Measurements from ENCODE around the gene CAMTA1. TPM values are rescaled to one million over a fixed set of nuclear protein-coding genes. Genes with fewer than 3 reads are reported as not detected.
"Not testable (repeated sequence)": the region's sequence is repeated elsewhere in the genome, so short reads cannot be mapped to it uniquely, and the experiment has no call there.

The CAMTA1 gene
- total RNA-seq, 1 donor from 2014 or later: 43.1 TPM

- intact Hi-C loops (cut with micrococcal nuclease): no loop called here
Measured at GRCh38 chr1:7698641-7699040, 913.4 kb downstream of the CAMTA1 start.

GRCh38 chr1:7702365-7702764, 917.1 kb downstream of the CAMTA1 start:
- intact Hi-C loops (cut with micrococcal nuclease): no loop called here

- intact Hi-C loops (cut with micrococcal nuclease): loop anchor here (1.0 kb wide), 1 partner anchor 80 kb away; no protein-coding TSS in a partner anchor
Measured at GRCh38 chr1:7703321-7704213, 918.3 kb downstream of the CAMTA1 start.

GRCh38 chr1:7704214-7705047, 919.2 kb downstream of the CAMTA1 start:
- intact Hi-C loops (cut with micrococcal nuclease): loop anchor here (1.0 kb wide), 1 partner anchor 79 kb away; no protein-coding TSS in a partner anchor

GRCh38 chr1:7705048-7705907, 920.0 kb downstream of the CAMTA1 start:
- intact Hi-C loops (cut with micrococcal nuclease): no loop called here

GRCh38 chr1:7705908-7706216, 920.6 kb downstream of the CAMTA1 start:
- intact Hi-C loops (cut with micrococcal nuclease): no loop called here

- intact Hi-C loops (cut with micrococcal nuclease): no loop called here
Measured at GRCh38 chr1:7707527-7707926, 922.3 kb downstream of the CAMTA1 start.

GRCh38 chr1:7708065-7708464, 922.8 kb downstream of the CAMTA1 start:
- intact Hi-C loops (cut with micrococcal nuclease): not testable (repeated sequence)

- intact Hi-C loops (cut with micrococcal nuclease): no loop called here
Measured at GRCh38 chr1:7710859-7711258, 925.6 kb downstream of the CAMTA1 start.

GRCh38 chr1:7712731-7713323, 927.6 kb downstream of the CAMTA1 start:
- intact Hi-C loops (cut with micrococcal nuclease): no loop called here

- intact Hi-C loops (cut with micrococcal nuclease): no loop called here
Measured at GRCh38 chr1:7716506-7716905, 931.3 kb downstream of the CAMTA1 start.

- intact Hi-C loops (cut with micrococcal nuclease): no loop called here
Measured at GRCh38 chr1:7717748-7718368, 932.6 kb downstream of the CAMTA1 start.

GRCh38 chr1:7719468-7720094, 934.3 kb downstream of the CAMTA1 start:
- intact Hi-C loops (cut with micrococcal nuclease): no loop called here

- intact Hi-C loops (cut with micrococcal nuclease): no loop called here
Measured at GRCh38 chr1:7721940-7722669, 936.9 kb downstream of the CAMTA1 start.

- intact Hi-C loops (cut with micrococcal nuclease): no loop called here
Measured at GRCh38 chr1:7722670-7723012, 937.4 kb downstream of the CAMTA1 start.

- intact Hi-C loops (cut with micrococcal nuclease): no loop called here
Measured at GRCh38 chr1:7726623-7727022, 941.4 kb downstream of the CAMTA1 start.

- intact Hi-C loops (cut with micrococcal nuclease): no loop called here
Measured at GRCh38 chr1:7727809-7728471, 942.7 kb downstream of the CAMTA1 start.

GRCh38 chr1:7729761-7730160, 944.5 kb downstream of the CAMTA1 start:
- intact Hi-C loops (cut with micrococcal nuclease): no loop called here

GRCh38 chr1:7732331-7732730, 947.1 kb downstream of the CAMTA1 start:
- intact Hi-C loops (cut with micrococcal nuclease): no loop called here
